DMS153 (cell line): ENCODE measurements around the gene ZBTB25.
A peak's percentile ranks its signal among the peaks of the same experiment; 100 is the strongest.

Source experiments
- DNase-seq: peaks from one replicate; lab custom pipeline; 2025; lab: John Stamatoyannopoulos, UW

Gene ZBTB25

DNA sequence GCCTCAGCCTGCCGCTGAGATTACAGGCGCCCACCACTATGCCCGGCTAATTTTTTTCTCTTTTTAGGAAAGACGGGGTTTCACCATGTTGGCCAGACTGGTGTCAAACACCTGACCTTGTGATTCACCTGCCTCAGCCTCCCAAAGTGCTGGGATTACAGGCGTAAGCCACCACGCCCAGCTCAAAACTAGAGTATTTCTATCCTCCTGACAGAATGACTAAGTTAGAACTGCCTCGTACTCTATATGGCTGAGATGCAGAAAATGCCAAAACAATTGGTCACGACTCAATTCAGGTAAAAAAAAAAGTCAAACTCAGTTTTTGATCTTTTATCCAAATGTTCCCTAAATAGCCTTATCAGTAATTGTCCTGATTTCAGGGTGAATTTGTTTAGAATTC is 27.2 kb downstream of the ZBTB25 start:
- no peak for DNase-seq

DNA sequence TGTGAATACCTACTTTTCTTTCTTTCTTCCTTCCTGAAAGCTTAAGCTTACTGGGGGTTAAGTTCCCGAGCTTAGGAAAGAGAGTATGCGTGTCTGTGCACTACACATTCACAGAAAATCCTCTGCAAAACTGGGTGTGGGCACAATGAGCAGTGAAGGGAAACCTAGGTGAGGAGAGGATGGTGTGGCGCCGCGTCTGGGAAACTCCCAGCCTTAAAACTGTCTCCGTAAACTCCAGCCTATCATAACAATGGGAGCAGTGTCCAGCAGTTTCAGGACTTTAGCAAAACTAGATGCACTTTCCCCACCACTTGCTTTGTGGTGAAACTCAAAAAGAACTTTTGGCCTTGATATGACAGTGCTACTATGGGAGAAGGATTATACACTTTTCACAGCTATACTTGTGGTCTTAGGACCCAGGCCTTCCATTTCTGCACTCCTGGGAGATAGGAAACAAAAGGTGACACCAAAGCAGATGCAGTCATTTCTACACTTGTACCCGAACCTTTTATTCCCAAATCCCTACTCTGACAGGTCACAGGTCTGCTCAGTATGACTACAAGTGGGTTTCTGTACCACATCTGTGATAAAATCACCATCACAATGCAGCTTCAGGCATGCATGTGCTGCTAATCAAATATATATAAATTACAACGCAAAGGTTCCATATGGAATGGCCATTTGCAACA is 27.9 kb downstream of the ZBTB25 start:
- DNase-seq: no peak

DNA sequence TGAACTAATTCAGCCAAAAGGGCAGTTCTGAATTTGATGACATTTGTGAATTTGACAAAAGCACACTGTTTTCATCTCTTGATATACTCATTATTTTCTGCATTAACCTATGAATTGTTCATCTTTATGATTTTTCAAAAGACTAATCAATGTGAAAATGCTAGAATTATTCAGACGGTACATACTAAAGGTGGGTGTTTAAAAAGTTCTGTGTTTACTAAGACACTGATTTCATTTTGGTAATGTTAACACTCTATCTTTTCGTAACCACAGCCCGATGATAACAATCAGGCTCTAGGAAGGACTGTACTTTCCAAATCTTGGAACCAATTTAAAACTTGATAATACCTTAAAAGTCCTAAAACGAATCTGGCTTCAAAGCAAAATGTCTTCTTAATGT is 28.9 kb downstream of the ZBTB25 start:
- no peak for DNase-seq

DNA sequence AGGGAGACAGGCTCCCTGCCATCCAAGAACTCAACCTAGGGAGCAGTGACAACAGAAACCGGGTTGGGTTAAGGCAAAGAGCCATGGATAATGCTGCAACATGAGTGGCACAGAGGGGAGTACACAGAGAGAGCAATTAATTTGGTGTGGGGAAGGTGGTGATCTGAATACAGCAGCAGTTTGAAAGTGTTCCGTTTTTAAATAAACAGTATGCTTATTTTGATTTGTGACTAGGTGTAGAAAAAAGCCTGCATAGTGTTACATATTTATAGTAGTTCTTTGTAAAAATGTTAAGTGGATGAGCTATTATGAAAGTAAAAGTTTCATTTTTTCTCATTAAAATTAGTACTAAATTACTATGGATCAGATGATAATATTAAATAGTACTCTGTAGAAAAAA is 29.6 kb downstream of the ZBTB25 start:
- DNase-seq: no peak

DNA sequence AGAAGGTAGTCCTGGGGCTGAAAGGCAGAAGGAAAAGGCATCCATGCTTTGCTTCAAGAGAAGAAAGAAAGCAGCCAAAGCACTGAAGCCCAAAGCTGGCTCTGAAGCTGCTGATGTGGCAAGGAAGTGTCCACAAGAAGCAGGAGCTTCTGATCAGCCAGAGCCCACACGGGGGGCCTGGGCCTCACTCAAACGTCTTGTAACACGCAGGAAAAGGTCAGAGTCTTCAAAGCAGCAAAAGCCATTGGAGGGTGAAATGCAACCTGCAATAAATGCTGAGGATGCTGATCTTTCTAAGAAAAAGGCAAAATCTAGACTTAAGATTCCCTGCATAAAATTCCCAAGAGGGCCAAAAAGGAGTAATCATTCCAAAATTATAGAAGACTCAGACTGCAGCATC is 35.2 kb downstream of the ZBTB25 start:
- DNase-seq: no peak

DNA sequence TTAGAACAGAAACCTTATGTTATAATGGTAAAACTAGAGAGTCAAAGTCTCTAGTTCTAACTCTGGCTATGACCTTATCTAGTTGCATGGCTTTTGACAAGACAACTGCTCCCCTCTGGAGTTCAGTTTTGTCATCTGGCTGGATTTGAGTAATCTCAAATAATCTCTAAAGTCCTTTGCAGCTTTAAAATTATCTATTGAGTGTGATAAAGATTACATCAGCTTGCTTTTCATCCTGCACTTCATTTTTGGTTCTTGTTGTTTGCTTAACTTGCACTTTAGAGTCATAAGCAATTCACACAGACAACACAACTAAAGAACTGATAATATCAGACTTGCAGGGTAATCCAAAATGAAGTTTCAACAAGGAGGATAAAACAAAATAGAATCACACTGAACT is 36.1 kb downstream of the ZBTB25 start:
- no peak for DNase-seq

DNA sequence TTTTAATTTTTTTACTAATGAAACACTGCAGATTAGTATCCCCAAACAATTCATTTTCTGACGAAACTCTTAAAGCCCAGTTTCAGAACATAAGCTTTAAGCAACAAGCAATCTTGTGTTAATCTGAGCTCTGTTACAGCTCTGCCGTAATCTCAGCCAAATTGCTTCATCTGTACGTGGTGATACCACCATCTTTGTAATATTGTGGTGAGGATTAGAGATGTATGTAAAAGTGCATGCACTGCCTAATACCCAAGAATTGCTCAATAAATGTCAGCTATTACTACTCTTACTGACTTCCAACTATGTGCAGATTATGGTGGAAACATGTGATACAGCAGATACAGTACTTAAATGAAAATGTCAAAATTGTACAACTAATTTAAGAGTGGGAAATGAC is 36.5 kb downstream of the ZBTB25 start:
- DNase-seq: no peak

DNA sequence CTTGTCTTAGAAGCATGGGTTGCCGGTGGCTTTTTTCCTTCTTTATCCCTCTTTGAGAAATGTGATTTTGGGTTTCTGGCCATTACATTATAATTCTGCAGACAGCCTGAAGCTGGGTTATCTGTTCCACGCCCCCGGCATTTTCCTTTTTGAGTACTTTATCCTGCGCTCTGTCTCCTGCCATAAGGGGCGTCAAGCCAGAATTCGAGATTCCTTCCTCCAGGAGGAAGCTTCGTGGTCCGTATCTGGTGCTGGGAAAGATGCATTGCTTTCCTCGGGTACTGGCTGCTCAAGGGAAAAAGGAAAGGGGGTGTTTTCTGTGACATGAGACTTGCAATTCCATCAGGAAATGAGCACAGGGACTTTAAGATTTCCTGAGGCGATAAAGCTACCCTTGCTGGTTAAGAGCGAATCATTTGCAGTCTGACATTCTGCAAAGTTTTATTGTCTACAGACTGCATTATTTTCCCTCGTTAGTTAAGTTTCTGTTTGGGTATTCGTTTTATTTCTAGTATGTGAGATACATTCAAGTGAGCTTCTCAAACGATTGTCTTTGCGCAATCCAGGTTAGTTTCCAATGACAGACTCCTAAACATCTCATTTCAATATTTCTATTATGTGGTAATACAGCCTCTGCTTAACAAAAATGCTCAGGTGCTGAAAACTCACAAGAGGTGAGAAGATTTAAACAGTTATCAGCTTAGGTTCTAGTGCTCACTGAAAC is 37.6 kb downstream of the ZBTB25 start:
- no peak for DNase-seq

DNA sequence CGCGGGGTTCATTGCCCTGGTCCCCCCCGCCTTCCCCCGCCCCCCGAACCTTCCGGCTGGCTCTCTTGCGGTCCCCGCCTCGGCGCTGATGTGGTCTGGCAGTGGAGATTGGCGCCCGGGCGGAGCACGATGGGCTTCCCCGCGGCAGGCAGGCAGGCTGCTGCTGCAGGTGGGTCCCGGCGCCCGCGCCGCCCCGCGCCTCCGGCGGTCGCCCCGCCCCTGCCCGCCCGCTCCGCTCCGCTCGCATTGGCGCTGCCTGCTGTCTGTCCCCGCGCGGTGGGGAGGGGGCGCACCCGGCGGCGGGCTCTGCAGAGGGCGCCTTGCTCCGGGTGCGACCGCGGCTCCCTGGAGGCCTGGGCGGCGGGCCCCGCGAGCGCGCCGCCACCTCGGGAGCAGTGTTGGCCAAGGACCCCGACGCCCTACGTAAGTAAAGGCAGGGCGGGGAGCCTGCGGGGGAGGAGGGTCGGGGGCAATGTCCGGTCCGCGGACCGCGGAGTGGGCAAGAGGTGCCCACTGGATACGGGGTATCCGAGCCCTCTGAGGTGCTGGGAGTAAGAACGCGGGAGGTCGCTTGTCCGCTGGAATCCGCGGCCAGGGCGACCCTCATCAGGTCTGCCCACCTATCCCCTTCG is 38.3 kb downstream of the ZBTB25 start, which contains the start of gene AKAP5:
Gene AKAP5, plus strand, starts transcription at position 309 of the 632 bp plus-strand sequence. CDS start 2,896 bp downstream, outside the sequence.
- peak; percentile 52 for DNase-seq

DNA sequence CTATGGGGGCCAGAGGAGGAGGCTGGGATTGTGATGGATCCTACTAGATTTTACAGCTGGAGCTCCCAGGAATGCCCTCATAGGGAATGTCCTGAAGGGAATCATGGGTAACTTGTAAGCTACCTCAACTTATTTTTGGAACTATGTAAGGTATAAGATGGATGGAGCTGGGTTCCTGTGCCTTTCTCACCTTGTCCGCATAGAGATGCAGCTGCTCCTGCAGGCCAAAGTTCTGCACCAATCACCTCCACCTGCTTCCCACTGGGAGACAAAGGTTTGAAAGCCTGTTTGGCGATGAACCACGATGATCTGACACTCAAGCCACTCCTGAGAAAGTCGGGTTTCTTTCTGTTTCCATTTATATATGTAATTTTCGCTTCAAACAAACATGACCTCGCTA is 39.0 kb downstream of the ZBTB25 start:
- no peak for DNase-seq

DNA sequence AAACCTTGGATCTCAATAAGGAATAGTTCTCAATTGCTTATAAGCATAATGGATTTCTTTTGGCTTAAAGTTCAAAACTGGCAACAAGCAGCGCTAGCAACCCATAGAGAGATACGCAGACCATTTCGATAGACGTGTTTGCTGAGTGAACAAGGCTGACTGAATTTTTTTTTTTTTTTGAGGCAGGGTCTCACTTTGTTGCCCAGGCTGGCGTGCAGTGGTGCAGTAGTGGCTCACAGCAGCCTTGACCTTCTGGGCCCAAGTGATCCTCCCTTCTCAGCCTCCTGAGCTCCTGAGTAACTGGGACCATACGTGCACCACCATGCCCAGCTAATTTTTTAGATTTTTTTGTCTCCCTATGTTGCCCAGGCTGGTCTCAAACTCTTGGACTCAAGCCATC is 39.8 kb downstream of the ZBTB25 start:
- DNase-seq: no peak

DNA sequence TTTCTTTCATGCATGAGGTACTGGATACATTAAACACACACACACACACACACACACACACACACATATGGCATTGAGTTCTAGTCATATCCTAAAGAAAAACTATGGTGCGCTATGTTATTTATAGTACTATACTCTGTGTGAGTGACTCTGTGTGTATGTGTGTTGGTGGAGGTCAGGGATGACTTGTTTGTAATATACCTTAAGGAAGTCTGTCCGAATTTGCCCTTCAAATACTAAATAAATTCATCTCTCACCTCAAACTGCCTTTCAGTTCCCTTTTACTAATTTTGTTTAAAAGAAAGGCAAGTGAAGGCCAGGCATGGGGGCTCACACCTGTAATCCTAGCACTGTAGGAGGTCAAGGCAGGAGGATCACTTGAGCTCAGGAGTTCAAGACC is 40.4 kb downstream of the ZBTB25 start:
- DNase-seq: no peak

DNA sequence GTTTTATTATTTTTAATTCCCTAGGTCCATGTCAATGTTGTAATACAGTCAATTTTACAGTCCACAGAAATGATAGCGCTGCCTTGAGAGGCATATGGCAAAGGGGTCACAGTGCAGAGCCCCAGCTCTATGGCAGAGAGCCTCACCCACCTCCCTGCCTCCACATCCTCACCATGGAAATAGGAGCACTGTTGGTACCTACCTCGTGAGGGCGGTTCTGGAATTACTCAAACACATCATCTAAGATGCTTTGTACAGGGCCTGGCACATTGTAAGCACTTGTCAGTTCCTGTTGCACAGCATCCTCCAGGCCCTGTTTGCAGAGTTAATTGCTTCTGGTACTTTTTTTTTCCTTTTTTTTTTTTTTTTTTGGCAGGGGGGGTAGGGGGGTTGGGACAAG is 42.4 kb downstream of the ZBTB25 start:
- no peak for DNase-seq

DNA sequence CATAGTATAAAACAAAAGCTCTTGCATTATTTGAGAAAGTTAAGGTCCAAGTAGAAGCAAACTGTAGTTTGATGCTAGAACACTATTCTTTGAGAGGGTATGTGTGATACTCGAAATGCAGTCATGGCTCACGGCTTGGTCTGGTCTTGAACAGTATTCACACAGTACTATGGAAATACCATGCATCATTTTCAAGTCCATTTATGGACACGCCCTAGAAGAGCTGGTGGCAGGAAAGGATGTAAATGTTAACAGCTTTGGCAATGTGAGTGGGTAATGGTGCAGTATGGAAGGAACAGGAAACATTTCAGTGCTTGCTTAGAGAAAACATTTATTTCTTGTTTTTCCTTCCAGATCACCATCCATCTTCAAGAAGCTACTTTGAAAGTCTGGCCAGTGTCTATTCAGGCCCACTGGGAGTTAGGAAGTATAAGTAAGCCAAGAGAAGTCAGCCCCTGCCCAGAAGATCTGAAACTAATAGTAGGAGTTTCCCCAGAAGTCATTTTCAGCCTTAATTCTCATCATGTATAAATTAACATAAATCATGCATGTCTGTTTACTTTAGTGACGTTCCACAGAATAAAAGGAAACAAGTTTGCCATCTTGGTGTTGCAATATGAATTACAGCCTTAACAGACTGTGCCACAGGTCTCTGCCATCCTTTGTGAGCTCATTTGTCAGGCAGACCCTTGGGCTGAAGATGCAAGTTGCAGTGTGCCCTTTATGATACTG is 44.1 kb downstream of the ZBTB25 start:
- no peak for DNase-seq

DNA sequence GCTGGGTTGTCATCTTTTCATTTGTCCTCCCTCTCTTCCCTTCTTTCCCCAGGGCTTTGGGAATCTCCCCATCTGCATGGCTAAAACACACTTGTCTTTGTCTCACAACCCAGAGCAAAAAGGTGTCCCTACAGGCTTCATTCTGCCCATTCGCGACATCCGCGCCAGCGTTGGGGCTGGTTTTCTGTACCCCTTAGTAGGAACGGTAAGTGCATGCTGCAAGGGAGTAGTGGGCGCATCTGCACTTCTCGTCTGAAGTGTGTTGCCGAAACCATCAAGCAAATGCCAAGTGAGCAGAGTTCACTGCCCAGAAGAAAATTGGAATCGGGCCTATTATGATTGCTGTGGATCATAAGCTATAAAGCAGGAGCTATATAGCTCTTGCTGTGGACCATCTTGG is 49.0 kb downstream of the ZBTB25 start:
- no peak for DNase-seq

DNA sequence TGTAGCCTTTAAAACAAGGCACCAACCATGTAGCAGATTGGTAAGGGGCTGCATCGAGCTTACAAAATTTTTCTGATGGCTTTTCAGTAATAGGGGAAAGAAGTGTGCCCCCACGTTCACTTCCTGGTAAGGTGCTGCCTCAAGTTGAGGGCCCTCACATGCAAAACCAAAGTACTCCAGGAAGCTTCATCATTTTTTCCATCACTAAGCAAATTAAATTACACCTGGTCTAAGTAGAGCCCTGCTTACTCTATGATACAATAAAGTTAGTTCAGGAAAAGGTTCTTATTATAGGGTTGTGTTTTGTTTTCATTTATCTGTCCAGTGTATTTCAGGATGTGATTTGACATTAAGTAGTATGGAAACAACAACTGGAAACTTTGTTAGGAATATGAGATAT is 53.4 kb downstream of the ZBTB25 start:
- DNase-seq: no peak

DNA sequence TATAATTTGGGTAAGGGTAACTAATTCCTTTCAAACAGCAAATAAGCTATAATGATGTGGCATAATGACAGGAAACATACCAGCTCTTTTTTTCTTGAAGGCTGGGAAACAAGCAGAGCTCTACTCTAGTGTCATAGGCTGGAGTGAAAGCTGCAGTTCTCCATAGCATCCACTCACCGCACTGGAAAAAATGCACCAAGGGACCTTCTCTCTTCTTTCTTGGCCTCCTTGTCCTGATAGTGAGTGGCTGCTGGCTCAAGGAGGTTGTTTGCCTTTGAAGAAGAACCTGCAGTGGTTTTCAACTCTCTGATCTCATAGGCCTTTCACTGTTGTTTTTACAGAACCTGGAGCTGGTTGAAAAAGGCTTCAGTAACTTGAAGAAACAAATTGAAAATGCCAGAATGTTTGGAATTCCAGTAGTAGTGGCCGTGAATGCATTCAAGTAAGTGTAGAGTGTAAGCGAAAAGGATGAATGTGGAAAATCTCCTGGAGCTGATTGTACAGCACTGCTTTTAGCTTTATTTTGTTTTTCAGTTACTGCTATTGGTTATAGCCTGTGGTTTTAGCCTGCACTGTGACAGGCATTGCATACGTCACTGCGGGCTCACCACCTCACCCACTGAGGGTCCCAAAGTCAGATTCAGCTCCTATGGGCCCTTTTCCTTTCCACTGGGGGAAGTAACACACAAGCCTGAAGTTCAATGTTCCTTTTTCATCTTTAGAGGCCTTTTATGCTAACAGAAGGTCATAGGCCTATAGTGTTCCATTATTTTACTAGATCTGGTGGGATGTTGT is 55.6 kb downstream of the ZBTB25 start:
- DNase-seq: no peak

DNA sequence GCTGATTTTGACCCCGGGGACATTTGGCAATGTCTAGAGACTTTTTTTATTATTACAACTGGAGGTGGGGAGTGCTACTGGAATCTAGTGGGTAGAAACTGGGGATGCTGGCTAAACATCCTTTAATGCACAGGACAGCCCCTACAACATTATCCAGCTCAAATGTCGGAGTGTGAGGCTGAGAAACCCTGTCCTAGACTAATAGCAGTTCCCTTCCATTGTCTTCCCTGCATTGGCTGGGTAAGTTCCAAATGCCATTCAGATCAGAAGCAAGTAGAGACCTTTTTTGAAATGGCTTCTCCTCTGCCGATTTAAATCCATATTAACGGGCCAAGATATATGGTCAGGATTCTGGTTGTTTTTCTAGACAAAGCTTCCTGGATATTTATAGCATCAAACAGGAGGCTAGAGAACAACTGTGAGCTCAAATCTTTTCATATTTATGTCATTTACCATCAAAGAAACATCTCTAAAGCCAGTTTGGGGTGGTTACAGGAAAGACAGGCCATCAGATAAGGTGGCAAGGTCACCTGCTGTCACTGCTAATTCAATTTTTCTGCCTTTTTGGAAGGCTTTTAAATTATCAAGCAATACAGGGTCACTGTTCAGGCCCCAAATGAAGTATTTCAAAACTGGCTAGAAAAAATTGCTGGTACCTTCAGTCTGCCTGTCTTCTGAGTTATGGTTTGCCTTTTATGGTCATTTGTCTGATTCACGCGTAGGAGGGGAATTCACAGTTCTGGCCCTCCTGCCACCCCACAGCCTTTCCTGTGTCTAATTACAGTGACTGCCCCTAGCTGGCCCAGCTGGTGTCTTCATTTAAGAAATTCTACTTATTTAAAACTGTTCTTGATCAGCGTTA is 58.4 kb downstream of the ZBTB25 start:
- no peak for DNase-seq

DNA sequence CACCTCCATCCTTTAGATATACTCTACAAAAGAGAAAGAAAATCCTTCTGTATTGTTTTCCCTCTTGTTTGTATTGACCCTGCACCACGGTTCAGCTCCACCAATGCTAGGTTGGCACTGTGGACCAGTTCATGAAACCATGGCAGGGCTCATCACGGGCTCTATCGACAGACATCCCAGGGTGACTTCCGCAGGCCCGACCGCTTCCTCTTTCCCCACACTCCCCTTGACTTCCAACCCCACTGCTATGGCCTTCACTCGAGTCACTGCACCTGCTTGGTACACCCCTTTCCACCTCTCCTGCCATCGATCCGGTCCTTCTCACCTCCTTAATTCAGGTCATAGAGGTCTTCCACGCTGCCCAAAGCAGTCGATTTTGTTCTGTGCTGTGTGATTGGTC is 59.5 kb downstream of the ZBTB25 start:
- DNase-seq: no peak

DNA sequence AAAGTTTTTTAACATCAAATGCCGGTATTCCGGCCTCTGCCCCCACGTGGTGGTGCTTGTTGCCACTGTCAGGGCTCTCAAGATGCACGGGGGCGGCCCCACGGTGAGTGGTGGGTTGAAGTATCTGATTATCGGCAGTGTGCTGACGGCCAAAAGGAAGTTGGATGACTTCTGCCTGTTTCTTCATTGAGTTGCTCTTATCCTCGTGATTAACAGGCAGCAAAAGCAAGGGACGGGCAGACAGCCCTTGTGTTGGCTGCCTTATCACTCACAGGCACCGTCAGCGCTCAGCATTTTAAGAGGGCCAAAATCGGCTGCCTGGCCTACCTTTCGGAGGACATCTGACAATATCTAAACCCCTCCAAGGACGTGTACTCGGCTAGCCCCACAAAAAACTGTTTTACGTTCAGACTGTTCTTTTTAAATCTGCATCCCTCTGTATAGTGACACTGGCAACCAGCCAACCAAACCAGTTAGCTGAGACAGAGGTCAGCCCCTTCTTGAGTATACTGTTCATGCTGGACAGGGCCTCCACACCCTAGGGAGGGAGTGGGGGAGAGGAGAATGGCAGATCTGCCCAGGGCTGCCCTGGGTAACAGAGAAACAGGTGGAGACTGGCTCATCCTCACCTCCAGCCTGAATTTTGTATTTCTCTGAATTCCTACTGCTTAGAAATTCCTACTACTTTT is 61.2 kb downstream of the ZBTB25 start:
- DNase-seq: no peak
